Measurements from ENCODE around the gene KIRREL2. TPM values are rescaled to one million over a fixed set of nuclear protein-coding genes. Genes with fewer than 3 reads are reported as not detected.
"Not testable (repeated sequence)": the region's sequence is repeated elsewhere in the genome, so short reads cannot be mapped to it uniquely, and the experiment has no call there.

Gene KIRREL2
- total RNA-seq, 8 experiments from 2014 or later = 0.10 to 6.2 (median 1.3) TPM

DNA sequence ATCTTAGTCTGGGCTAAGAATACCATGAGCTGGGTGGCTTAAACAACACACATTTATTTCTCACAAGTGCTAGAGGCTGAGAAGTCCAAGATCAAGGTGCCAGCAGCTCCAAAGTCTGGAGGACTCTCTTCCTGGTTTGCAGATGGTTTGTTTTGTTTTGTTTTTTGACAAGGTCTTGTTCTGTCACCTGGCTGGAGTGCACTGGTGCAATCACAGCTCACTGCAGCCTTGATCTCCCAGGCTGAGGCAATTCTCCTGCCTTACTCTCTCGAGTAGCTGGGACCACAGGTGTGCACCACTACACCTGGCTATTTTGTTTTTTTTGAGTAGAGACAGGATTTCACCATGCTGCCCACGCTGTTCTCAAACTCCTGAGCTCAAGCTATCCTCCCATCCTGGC is 27.2 kb downstream of the KIRREL2 start:
- Histone ChIP-seq H3K4me1 (replicated peaks in 1 of 2) (peaks cover 9 to 10% of the 10 kb centered on the region in 2 donors), H3K4me3 (no peak overlapping the region), H3K27ac (no peak overlapping the region)
- in situ Hi-C loops (cut with MboI; ENCODE audit: low pct_unique_long_range_greater_than_20kb in 2 of 9, low sequenced_read_pairs in 9 of 9, unreplicated experiment in 9 of 9) = loop anchor here in 1 of 9 experiments (10.0 kb wide), 1 partner anchor 51 kb away; the partner anchor contains the start of gene LRFN3
- WGBS, 10 experiments = 0 to 63% (median 38%) methylated on average over 1 to 2 of the region's 2 CpGs; no CpG with 5 or more reads in 5 of the 10 experiments
- no peak for ATAC-seq (replicated peaks in 6 of 8)

DNA sequence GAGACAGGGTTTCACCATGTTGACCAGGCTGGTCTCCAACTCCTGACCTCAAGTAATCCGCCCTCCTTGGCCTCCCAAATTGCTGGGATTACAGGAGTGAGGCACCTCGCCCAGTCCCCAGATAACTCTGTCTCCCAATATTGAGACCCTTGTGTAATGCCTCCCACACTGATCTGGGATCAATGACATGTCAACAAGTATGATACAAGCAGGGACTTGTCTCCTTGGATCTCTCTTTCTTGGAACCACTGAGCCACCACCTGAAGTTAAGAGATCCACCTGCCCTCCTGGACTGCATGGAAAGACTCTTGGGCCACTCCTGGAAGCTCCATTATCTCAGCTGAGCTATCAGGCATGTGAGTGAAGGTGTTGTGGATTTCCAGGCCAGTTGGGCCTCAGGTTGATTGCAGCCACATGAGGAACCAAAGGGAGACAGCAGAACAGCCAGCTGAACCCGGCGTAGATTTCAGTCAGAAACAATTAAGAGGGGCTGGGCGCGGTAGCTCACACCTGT is 28.6 kb downstream of the KIRREL2 start:
- WGBS, 10 experiments = 40 to 100% (median 89%) methylated on average over 1 to 2 of the region's 6 CpGs; no CpG with 5 or more reads in 4 of the 10 experiments
- in situ Hi-C loops (cut with MboI; ENCODE audit: low pct_unique_long_range_greater_than_20kb in 2 of 9, low sequenced_read_pairs in 9 of 9, unreplicated experiment in 9 of 9) = loop anchor here in 1 of 9 experiments (10.0 kb wide), 1 partner anchor 50 kb away; the partner anchor contains the start of gene LRFN3
- ATAC-seq (replicated peaks in 6 of 8) = no peak
- H3K4me3 ChIP-seq = no peak overlapping the region
- no peak overlapping the region for H3K27ac ChIP-seq
- H3K4me1 ChIP-seq (replicated peaks in 1 of 2) = peaks cover 3 to 4% of the 10 kb centered on the region in 2 donors

DNA sequence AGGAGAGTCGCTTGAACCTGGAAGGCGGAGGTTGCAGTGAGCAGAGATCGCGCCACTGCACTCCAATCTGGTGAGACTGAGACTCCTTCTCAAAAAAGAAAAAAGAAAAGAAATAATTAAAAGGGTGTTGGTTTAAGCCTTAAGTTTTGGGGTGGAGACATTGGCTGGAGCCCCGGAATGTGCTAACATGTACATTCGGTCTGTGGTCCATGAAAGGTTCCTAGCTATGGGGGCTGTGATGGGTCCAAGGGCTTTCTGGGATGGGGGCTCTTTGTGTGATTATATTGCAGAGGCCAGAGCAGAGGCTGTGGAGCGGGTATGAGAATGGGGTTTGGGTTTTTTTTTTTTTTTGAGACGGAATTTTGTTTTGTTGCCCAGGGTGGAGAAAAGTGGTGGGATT is 29.2 kb downstream of the KIRREL2 start:
- Histone ChIP-seq H3K4me1 (replicated peaks in 1 of 2) (peaks cover 3 to 4% of the 10 kb centered on the region in 2 donors), H3K4me3 (no peak overlapping the region), H3K27ac (no peak overlapping the region)
- WGBS, 10 experiments = 80 to 100% (median 95%) methylated on average over 1 to 5 of the region's 8 CpGs; no CpG with 5 or more reads in 4 of the 10 experiments
- in situ Hi-C loops (cut with MboI; ENCODE audit: low pct_unique_long_range_greater_than_20kb in 2 of 9, low sequenced_read_pairs in 9 of 9, unreplicated experiment in 9 of 9) = loop anchor here in 1 of 9 experiments (10.0 kb wide), 1 partner anchor 49 kb away; the partner anchor contains the start of gene LRFN3
- no peak for ATAC-seq (replicated peaks in 6 of 8)

DNA sequence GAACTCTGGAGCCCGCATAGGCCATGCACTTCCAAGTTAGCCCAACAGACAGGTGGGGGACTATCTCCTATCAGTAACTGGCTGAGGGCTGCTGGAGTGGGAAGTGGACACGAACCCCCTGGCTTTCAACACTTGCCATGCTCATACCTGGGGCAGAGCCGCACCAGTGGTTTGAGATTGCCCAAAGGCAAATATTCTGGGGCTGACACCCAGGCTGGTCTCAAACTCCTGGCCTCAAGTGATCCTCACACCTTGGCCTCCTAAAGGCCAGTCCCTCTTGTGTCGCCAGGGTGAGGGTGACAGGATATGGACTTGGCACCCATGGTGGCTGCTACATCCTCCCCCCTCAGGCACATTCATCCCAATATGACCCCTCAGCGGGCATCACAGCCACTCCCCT is 30.5 kb downstream of the KIRREL2 start:
- H3K4me3 ChIP-seq = no peak overlapping the region
- no peak for ATAC-seq (replicated peaks in 6 of 8)
- no peak overlapping the region for H3K27ac ChIP-seq
- in situ Hi-C loops (cut with MboI; ENCODE audit: low pct_unique_long_range_greater_than_20kb in 2 of 9, low sequenced_read_pairs in 9 of 9, unreplicated experiment in 9 of 9) = loop anchor here in 1 of 9 experiments (10.0 kb wide), 1 partner anchor 48 kb away; the partner anchor contains the start of gene LRFN3
- 93 to 100% (median 100%) methylated on average over 1 to 2 of the region's 5 CpGs; no CpG with 5 or more reads in 2 of the 10 experiments for WGBS, 10 experiments
- H3K4me1 ChIP-seq (replicated peaks in 1 of 2) = peaks cover 3 to 4% of the 10 kb centered on the region in 2 donors

DNA sequence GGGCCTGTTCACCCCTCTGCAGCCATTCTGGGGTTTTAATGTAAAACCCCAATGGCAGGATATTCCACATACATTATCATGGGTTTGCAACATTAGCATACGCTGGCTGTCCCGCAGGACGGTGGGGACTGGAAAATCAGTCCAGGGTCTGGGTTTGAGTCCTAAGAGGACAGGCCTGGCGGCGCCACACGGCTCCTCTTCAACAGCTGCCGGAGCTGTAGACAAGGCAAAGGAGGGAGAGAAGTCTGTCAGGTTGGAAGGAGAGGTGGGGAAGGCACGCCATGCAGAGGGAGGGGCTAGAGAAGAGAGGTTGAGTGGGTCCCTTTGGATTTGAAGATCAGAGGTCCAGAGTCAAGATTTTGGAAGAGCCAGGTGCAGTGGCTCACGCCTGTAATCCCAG is 31.7 kb downstream of the KIRREL2 start:
- H3K27ac ChIP-seq = no peak overlapping the region
- 40 to 100% (median 82%) methylated on average over 1 to 9 of the region's 9 CpGs; no CpG with 5 or more reads in 5 of the 10 experiments for WGBS, 10 experiments
- no peaks in the 10 kb centered on the region for H3K4me1 ChIP-seq (replicated peaks in 1 of 2)
- no peak overlapping the region for H3K4me3 ChIP-seq
- no peak for ATAC-seq (replicated peaks in 6 of 8)
- in situ Hi-C loops (cut with MboI; ENCODE audit: low pct_unique_long_range_greater_than_20kb in 2 of 9, low sequenced_read_pairs in 9 of 9, unreplicated experiment in 9 of 9) = loop anchor here in 1 of 9 experiments (10.0 kb wide), 1 partner anchor 46 kb away; the partner anchor contains the start of gene LRFN3

DNA sequence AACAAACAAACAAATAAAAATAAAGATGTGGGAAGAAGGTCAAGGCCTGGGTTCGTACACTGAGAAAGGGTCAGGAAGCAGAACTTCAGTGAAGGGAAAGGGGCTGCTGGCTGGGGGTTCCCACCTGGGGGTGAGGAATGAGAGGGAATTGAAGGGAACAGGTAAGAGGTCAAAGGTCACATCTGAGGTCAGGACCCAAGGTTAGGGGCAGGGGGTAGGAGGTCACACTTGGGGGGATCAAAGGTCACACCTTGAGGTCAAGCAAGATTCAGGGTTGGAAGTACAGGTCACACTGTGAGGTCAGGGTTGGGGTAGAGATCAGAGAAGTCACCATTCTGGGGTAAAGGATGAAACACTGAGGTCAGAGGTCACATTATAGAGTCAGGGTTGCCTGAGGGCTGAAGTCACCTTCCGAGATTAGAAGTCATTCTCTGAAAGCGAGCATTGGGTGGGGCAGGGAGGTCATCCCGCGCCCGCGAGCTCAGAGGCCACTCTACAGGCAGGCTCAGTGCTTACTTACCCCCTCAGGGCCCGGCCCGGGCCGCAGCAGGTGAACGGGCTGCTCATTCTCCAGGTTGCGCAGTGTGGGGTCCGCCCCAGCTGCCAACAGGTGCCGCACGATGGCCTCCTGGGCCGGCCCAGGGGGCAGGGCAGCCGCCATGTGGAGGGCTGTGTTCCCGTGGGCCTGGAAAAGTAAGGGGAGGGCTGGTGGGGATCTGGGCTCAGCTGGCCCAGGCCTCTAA is 32.8 kb downstream of the KIRREL2 start:
- Histone ChIP-seq H3K4me1 (replicated peaks in 1 of 2) (no peaks in the 10 kb centered on the region), H3K4me3 (no peak overlapping the region), H3K27ac (no peak overlapping the region)
- WGBS, 10 experiments = 84 to 100% (median 94%) methylated on average over 1 to 12 of the region's 18 CpGs; no CpG with 5 or more reads in 4 of the 10 experiments
- in situ Hi-C loops (cut with MboI; ENCODE audit: low pct_unique_long_range_greater_than_20kb in 2 of 9, low sequenced_read_pairs in 9 of 9, unreplicated experiment in 9 of 9) = loop anchor here in 1 of 9 experiments (10.0 kb wide), 1 partner anchor 45 kb away; the partner anchor contains the start of gene LRFN3
- ATAC-seq (replicated peaks in 6 of 8) = peak in 1 of 8 experiments; percentile 14

DNA sequence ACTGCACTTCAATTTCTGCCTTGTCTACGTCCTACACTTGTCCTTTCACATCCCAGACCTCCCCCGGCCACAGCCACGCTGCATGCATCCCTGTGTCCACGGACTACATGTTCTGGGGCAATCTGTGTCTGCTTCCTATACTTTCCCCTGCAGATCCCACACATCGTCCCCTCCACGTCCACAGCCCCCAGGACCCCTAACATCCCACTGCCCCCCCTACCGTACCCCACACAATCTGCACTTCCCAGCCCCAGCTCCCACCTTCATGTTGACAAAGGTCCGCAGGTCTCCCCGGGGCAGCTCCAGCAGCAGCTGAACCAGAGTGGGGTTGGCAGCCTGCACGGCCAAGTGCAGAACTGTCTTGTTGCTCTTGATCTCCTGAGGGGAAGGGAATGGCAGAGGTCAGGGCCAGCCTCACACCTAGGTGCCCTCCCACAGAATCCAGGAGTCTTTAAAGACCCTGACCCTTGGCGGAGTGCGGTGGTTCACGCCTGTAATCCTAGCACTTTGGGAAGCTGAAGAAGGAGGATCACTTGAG is 33.5 kb downstream of the KIRREL2 start:
- no peaks in the 10 kb centered on the region for H3K4me1 ChIP-seq (replicated peaks in 1 of 2)
- ATAC-seq (replicated peaks in 6 of 8) = no peak
- H3K27ac ChIP-seq = no peak overlapping the region
- no peak overlapping the region for H3K4me3 ChIP-seq
- WGBS, 10 experiments = 95 to 100% (median 96%) methylated on average over 3 to 5 of the region's 13 CpGs; no CpG with 5 or more reads in 7 of the 10 experiments
- in situ Hi-C loops (cut with MboI; ENCODE audit: low pct_unique_long_range_greater_than_20kb in 2 of 9, low sequenced_read_pairs in 9 of 9, unreplicated experiment in 9 of 9) = no loop called here

DNA sequence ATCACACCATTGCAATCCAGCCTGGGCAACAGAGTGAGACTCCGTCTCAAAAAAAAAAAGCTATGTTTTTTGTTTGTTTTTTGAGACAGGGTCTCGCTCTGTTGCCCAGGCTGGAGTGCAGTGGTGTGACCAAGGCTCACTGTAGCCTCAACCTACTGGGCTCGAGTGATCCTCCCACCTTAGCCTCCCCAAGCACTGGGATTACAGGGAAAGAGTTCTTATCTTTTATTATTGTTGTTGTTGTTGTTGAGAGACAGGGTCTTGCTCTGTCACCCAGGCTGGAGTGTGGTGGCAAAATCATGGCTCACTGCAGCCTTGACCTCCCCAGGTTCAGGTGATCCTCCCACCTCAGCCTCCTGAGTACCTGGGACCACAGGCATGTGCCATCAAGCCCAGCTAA is 35.1 kb downstream of the KIRREL2 start:
- H3K4me3 ChIP-seq; H3K27ac ChIP-seq; in situ Hi-C loops (cut with MboI; ENCODE audit: low pct_unique_long_range_greater_than_20kb in 2 of 9, low sequenced_read_pairs in 9 of 9, unreplicated experiment in 9 of 9); ATAC-seq (replicated peaks in 6 of 8); H3K4me1 ChIP-seq (replicated peaks in 1 of 2): not testable (repeated sequence)
- 80 to 100% (median 100%) methylated on average over 1 to 2 of the region's 3 CpGs; no CpG with 5 or more reads in 3 of the 10 experiments for WGBS, 10 experiments

DNA sequence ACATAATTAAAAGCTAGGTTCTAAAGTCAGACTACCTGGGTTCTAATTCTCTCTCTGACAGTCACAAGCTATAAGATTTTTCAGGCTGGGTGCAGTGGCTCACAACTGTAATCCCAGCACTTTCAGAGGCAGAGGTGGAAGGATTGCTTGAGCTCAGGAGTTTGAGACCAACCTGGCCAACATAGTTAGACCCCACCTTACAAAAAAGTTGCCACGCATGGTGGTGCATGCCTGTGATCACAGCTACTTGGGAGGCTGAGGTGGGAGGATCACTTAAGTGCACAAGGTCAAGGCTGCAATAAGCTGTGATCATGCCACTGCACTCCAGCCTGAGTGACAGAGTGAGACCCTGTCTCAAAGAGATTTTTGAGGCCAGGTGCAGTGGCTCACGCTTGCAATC is 37.6 kb downstream of the KIRREL2 start:
- peaks cover 6 to 10% of the 10 kb centered on the region in 2 donors for H3K4me1 ChIP-seq (replicated peaks in 1 of 2)
- no peak for ATAC-seq (replicated peaks in 6 of 8)
- 100% methylated on average over 1 of the region's 2 CpGs; no CpG with 5 or more reads in 7 of the 10 experiments for WGBS, 10 experiments
- no peak overlapping the region for H3K27ac ChIP-seq
- in situ Hi-C loops (cut with MboI; ENCODE audit: low pct_unique_long_range_greater_than_20kb in 2 of 9, low sequenced_read_pairs in 9 of 9, unreplicated experiment in 9 of 9) = no loop called here
- no peak overlapping the region for H3K4me3 ChIP-seq

DNA sequence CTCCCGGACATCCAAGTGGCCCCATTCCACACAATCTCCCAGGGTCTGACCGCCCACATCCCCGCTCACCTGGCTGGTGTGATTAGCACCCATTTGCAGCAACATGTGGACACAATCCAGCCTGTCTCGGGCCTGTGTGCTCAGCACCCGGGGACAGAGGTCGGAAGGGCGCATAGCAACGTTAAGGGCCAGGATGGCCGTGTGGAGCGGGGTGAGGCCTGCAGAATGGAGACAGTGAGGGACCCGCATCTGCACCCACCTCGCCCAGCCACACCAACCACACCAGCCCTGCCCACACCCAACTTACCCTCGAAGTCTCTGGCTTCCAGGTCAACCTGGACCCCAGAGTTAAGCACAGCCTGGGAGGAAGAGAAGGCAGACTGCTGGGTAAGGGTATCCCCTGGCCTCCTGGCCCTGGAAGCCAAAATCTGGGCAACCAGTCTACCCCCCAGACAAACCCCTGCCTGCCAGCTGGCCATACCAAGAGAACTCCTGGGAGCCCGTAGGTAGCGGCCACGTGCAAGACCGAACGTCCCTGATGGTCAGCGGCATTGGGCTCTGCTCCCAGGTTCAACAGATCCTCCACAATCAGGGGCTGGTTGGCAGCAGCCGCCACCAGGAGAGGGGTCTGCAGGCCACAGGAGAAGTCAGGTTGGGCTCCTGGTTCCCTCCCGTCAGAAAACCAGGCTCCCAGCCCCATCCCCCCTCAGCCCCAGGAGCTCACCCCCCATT is 39.4 kb downstream of the KIRREL2 start:
- in situ Hi-C loops (cut with MboI; ENCODE audit: low pct_unique_long_range_greater_than_20kb in 2 of 9, low sequenced_read_pairs in 9 of 9, unreplicated experiment in 9 of 9) = no loop called here
- no peak for ATAC-seq (replicated peaks in 6 of 8)
- Histone ChIP-seq H3K27ac (no peak overlapping the region), H3K4me3 (no peak overlapping the region), H3K4me1 (replicated peaks in 1 of 2) (peaks cover 6 to 12% of the 10 kb centered on the region in 2 donors)
- WGBS, 10 experiments = 40 to 97% (median 96%) methylated on average over 1 to 10 of the region's 21 CpGs; no CpG with 5 or more reads in 7 of the 10 experiments

DNA sequence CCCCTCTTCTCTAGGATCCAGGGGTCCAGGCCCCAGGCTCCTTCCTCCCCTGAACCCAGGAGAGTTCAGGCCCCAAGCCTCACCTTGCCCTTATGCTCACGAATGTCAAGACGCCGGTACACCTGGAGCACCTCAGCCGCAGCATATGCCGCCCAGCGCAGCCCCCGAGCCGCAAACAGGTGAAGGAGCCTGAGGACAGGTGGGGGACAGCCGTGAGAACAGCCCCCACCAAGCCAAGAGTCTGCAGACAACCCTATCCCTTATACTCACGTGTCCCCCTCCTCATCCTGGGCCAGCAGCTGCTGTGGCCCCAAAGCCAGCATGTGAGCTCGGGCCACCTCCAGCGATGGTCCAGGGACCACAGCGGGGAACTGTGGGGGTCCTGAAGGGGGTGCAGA is 39.9 kb downstream of the KIRREL2 start:
- 73 to 92% methylated on average over 2 to 12 of the region's 13 CpGs; no CpG with 5 or more reads in 8 of the 10 experiments for WGBS, 10 experiments
- ATAC-seq (replicated peaks in 6 of 8) = no peak
- Histone ChIP-seq H3K4me1 (replicated peaks in 1 of 2) (peaks cover 6 to 15% of the 10 kb centered on the region in 2 donors), H3K4me3 (no peak overlapping the region), H3K27ac (no peak overlapping the region)
- in situ Hi-C loops (cut with MboI; ENCODE audit: low pct_unique_long_range_greater_than_20kb in 2 of 9, low sequenced_read_pairs in 9 of 9, unreplicated experiment in 9 of 9) = no loop called here

DNA sequence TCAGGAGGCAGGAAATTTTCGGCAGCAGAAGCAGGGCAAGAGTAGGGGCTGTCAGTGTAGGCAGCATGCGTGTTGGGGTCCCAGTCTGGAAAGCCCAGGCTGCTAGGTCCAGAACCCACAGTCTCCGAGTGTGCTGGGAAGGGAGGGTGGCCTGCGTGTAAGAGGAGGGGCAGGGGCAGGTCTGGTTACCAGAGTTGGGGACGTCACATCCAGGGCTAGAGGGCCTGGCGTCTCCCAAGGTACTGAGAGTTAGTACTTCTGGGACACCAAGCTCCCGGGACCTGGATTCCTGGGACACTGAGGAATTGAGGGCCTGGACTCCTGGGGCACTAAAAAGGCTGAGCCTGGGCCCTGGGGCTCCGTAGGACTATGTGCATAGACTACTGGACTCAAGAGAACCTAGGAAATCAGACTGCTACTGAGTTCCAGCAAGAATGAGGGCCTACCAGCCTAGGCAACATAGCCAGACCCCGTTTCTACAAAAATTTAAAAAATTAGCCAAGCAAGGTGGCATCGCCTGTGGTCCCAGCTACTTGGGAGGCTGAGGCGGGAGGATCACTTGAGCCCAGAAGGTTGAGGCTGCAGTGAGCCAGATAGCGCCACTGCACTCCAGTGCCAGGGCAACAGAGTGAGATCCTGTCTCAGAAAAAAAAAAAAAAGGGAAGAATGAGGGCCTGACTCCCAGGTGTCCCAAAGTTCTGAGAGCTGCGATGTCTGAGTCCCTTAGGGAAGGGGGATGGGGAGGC is 41.2 kb downstream of the KIRREL2 start:
- in situ Hi-C loops (cut with MboI; ENCODE audit: low pct_unique_long_range_greater_than_20kb in 2 of 9, low sequenced_read_pairs in 9 of 9, unreplicated experiment in 9 of 9) = no loop called here

More for the DNA sequence above, 41.2 kb downstream of the KIRREL2 start:
- H3K4me3 ChIP-seq = peak overlapping the region in 3 of 5 donors; percentile 36 to 55 (median 47)
- peaks cover 6 to 15% of the 10 kb centered on the region in 2 donors for H3K4me1 ChIP-seq (replicated peaks in 1 of 2)
- H3K27ac ChIP-seq = no peak overlapping the region
- WGBS, 10 experiments = 60 to 100% (median 100%) methylated on average over 1 to 4 of the region's 13 CpGs; no CpG with 5 or more reads in 6 of the 10 experiments
- no peak for ATAC-seq (replicated peaks in 6 of 8)
